OCI-LY1 (cell line): ENCODE results near the gene LECT2.

Source experiments
- H2AFZ ChIP-seq: fragments of 200-600 bp; sonication (generic), shearing (Covaris generic); 2 replicates; pipeline ENCODE4 v1.6.0; 2014; ENCODE audit warnings: antibody characterized with exemption, mild to moderate bottlenecking, low read length
- H3F3A ChIP-seq: fragments of 200-600 bp; sonication (generic), shearing (Covaris generic); 2 replicates; pipeline ENCODE4 v1.6.0; 2014; ENCODE audit warnings: mild to moderate bottlenecking, antibody characterized with exemption, low read length, moderate library complexity; ENCODE audit not compliant: insufficient read depth
- H3K27ac ChIP-seq: fragments of 200-600 bp; sonication (generic); 2 replicates; pipeline ENCODE4 v1.5.1; 2014; ENCODE audit warnings: low read length, mixed run types, mild to moderate bottlenecking, low read depth; ENCODE audit not compliant: poor library complexity, severe bottlenecking
- H3K27me3 ChIP-seq: fragments of 200-600 bp; sonication (generic); 2 replicates; pipeline ENCODE4 v1.6.0; 2014; ENCODE audit warnings: antibody characterized with exemption, mild to moderate bottlenecking, low read length, moderate library complexity; ENCODE audit not compliant: insufficient read depth
- H3K36me3 ChIP-seq: fragments of 200-600 bp; sonication (generic); 2 replicates; pipeline ENCODE4 v1.6.1; 2014; ENCODE audit warnings: mild to moderate bottlenecking, antibody characterized with exemption, low read length, moderate library complexity, mixed read lengths; ENCODE audit not compliant: insufficient read depth
- H3K4me1 ChIP-seq: fragments of 200-600 bp; sonication (generic); 2 replicates; pipeline ENCODE4 v1.5.1; 2014; ENCODE audit warnings: mild to moderate bottlenecking, low read length, moderate library complexity; ENCODE audit not compliant: insufficient read depth, severe bottlenecking
- H3K4me2 ChIP-seq: fragments of 200-600 bp; sonication (generic), shearing (Covaris generic); 2 replicates; pipeline ENCODE4 v1.6.1; 2014; ENCODE audit warnings: low read length
- H3K4me3 ChIP-seq: fragments of 200-600 bp; sonication (generic); 2 replicates; pipeline ENCODE4 v1.5.1; 2014; ENCODE audit warnings: low read length, low read depth, mild to moderate bottlenecking, mixed read lengths; ENCODE audit not compliant: poor library complexity, severe bottlenecking
- H3K79me2 ChIP-seq: fragments of 200-600 bp; shearing (Covaris generic); 2 replicates; pipeline ENCODE4 v1.6.1; 2016; ENCODE audit warnings: mixed run types, low read length, mixed read lengths; ENCODE audit not compliant: insufficient read depth
- H3K9ac ChIP-seq: fragments of 200-600 bp; sonication (generic), shearing (Covaris generic); 2 replicates; pipeline ENCODE4 v1.6.1; 2014; ENCODE audit warnings: mild to moderate bottlenecking, low read length, mixed read lengths
- H3K9me2 ChIP-seq: fragments of 200-600 bp; sonication (generic), shearing (Covaris generic); 2 replicates; pipeline ENCODE4 v1.6.1; 2014; ENCODE audit warnings: low read depth, mild to moderate bottlenecking, low read length, mixed read lengths
- H3K9me3 ChIP-seq: fragments of 200-600 bp; shearing (Covaris generic); 2 replicates; pipeline ENCODE4 v1.6.1; 2014; ENCODE audit warnings: low read length, mixed read lengths
- H4K20me1 ChIP-seq: fragments of 200-600 bp; sonication (generic), shearing (Covaris generic); 2 replicates; pipeline ENCODE4 v1.6.0; 2016; ENCODE audit warnings: mild to moderate bottlenecking, low read length; ENCODE audit not compliant: insufficient read depth
- CTCF ChIP-seq: fragments of 200-600 bp; sonication (generic), shearing (Covaris generic); IDR thresholded peaks from 2 replicates; pipeline ENCODE4 v1.5.1; 2017; ENCODE audit warnings: mild to moderate bottlenecking, antibody characterized with exemption, low read length, moderate library complexity, mixed read lengths
- EZH2 ChIP-seq: fragments of 200-600 bp; sonication (generic), shearing (Covaris generic); IDR thresholded peaks from 2 replicates; pipeline ENCODE4 v1.8.0; 2017; ENCODE audit warnings: borderline replicate concordance, mixed run types, mild to moderate bottlenecking, antibody characterized with exemption, low read length, moderate library complexity, mixed read lengths

Gene LECT2

GRCh38 chr5:135954899-135955298 is at the start of gene LECT2:
TSS of gene LECT2 (minus strand) at chr5:135954983. CDS start at chr5:135954833, 150 bp downstream.
- no peak within 1 kb of the TSS for H2AFZ ChIP-seq
- no peaks in the 10 kb centered on the region for H3K36me3 ChIP-seq
- H3K4me3 ChIP-seq: no peak within 1 kb of the TSS
- no peaks in the 10 kb centered on the region for H3K9me3 ChIP-seq
- no peaks in the 10 kb centered on the region for H4K20me1 ChIP-seq
- H3K79me2 ChIP-seq: no peaks in the 10 kb centered on the region
- no peaks in the 10 kb centered on the region for H3K27me3 ChIP-seq
- H3K9me2 ChIP-seq: no peaks in the 10 kb centered on the region
- no peaks in the 10 kb centered on the region for H3K4me1 ChIP-seq
- no peak within 1 kb of the TSS for H3K4me2 ChIP-seq
- no peaks in the 10 kb centered on the region for H3F3A ChIP-seq
- no peak within 1 kb of the TSS for H3K9ac ChIP-seq
- TF ChIP-seq CTCF: no peak
- TF ChIP-seq EZH2: no peak
- H3K27ac ChIP-seq: no peak within 1 kb of the TSS

- Histone ChIP-seq H3K4me1 (no peaks in the 10 kb centered on the region), H3K4me3 (no peak overlapping the region), H3K79me2 (no peaks in the 10 kb centered on the region), H3K9ac (no peak overlapping the region), H3K4me2 (no peak overlapping the region), H3K27ac (no peak overlapping the region), H3F3A (no peaks in the 10 kb centered on the region), H3K9me3 (no peaks in the 10 kb centered on the region), H3K27me3 (no peaks in the 10 kb centered on the region; the same call in 1 of the 2 replicates), H4K20me1 (no peaks in the 10 kb centered on the region), H2AFZ (no peak overlapping the region), H3K9me2 (no peaks in the 10 kb centered on the region), H3K36me3 (no peaks in the 10 kb centered on the region)
- TF ChIP-seq EZH2 (no peak), CTCF (no peak)
Measured at GRCh38 chr5:136004436-136004835, 49.7 kb upstream of the LECT2 start.

- no peaks in the 10 kb centered on the region for H4K20me1 ChIP-seq
Measured at GRCh38 chr5:136001466-136001981, 46.7 kb upstream of the LECT2 start.

GRCh38 chr5:136000932-136001331 is 46.1 kb upstream of the LECT2 start:
- Histone ChIP-seq H3K4me2 (no peak overlapping the region), H3K4me1 (no peaks in the 10 kb centered on the region)

More at GRCh38 chr5:136001466-136001981, 46.7 kb upstream of the LECT2 start:
- no peak overlapping the region for H3K27ac ChIP-seq
- H3F3A ChIP-seq: no peaks in the 10 kb centered on the region
- TF ChIP-seq EZH2: no peak
- H3K9me3 ChIP-seq: no peaks in the 10 kb centered on the region
- H3K9ac ChIP-seq: no peak overlapping the region
- H2AFZ ChIP-seq: no peak overlapping the region
- H3K36me3 ChIP-seq: no peaks in the 10 kb centered on the region
- H3K4me2 ChIP-seq: no peak overlapping the region
- no peaks in the 10 kb centered on the region for H3K4me1 ChIP-seq
- H3K79me2 ChIP-seq: no peaks in the 10 kb centered on the region
- no peaks in the 10 kb centered on the region; the same call in 1 of the 2 replicates for H3K27me3 ChIP-seq
- no peak overlapping the region for H3K4me3 ChIP-seq
- H3K9me2 ChIP-seq: no peaks in the 10 kb centered on the region

More at GRCh38 chr5:136000932-136001331, 46.1 kb upstream of the LECT2 start:
- H3K4me3 ChIP-seq: no peak overlapping the region
- TF ChIP-seq EZH2: no peak
- no peak for TF ChIP-seq CTCF
- no peaks in the 10 kb centered on the region for H4K20me1 ChIP-seq
- H3K79me2 ChIP-seq: no peaks in the 10 kb centered on the region
- H3K27ac ChIP-seq: no peak overlapping the region
- no peaks in the 10 kb centered on the region; the same call in 1 of the 2 replicates for H3K27me3 ChIP-seq
- H3K9me2 ChIP-seq: no peaks in the 10 kb centered on the region
- H3K9ac ChIP-seq: no peak overlapping the region
- no peaks in the 10 kb centered on the region for H3K36me3 ChIP-seq
- no peak overlapping the region for H2AFZ ChIP-seq
- H3K9me3 ChIP-seq: no peaks in the 10 kb centered on the region
- H3F3A ChIP-seq: no peaks in the 10 kb centered on the region
